Stimulated activated CD4-positive, alpha-beta T cell treated with anti-CD3 and anti-CD28 coated beads, Interleukin-12 subunit alpha, Interleukin-12 subunit beta, amount 100 ng/mL, for 48 hours (primary cell): ENCODE data around the gene VPS9D1.
"Not testable (repeated sequence)": the region's sequence is repeated elsewhere in the genome, so short reads cannot be mapped to it uniquely, and the experiment has no call there.

Experiments
- DNase-seq, 3 donors: peaks; one replicate each; pipeline ENCODE4 v3.0.0-alpha.2; 2020; ENCODE audit warnings: low read depth in 2 of 3, low spot score in 1 of 3

VPS9D1 gene

DNA sequence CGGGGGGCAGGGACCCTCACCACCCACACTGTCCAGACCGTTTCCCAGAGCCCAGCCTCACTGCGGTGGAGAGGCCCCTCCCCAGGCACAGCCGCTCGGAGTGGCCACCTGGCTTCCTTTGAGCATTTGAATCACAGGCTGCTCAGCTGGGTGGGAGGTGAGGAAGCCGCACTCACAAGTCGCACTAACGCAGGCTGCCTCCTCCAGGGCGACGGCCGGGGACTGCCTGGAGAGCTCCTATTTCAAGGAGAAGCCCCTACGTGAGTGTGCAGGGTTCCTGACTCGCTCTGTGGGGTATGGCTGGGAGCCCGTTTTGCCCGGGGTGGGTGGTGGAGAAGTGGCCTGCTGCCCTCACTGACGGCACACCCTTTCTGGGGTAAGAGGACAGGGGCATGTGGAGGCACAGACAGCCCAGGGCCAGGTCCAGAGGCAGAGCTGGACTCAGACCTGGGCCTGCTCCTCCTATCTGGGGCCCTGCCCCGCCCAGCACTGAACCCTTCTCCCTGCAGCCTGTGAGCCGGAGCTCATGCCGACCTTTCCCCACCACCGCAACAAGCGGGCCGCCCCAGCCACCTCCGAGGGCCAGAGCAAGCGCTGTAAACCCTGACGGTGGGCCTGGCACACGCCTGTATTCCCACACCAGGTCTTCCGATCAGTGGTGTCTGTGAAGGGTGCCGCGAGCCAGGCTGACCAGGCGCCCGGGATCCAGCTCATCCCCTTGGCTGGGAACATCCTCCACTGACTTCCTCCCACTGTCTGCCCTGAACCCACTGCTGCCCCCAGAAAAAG, 25.4 kb downstream of the VPS9D1 start:
- DNase-seq: no peak

DNA sequence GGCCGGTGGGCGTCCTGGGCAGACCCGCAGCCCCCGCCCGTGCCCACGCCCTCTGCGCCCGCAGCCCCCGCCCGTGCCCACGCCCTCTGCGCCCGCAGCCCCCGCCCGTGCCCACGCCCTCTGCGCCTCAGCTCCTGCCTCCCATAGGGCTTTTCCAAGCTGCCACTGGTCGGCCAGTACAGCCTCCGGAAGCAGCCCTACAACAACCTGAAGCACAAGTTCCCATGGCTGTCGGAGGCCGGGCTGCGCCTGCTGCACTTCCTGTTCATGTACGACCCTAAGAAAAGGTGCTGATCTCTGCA, 26.0 kb downstream of the VPS9D1 start:
- DNase-seq: not testable (repeated sequence)

DNA sequence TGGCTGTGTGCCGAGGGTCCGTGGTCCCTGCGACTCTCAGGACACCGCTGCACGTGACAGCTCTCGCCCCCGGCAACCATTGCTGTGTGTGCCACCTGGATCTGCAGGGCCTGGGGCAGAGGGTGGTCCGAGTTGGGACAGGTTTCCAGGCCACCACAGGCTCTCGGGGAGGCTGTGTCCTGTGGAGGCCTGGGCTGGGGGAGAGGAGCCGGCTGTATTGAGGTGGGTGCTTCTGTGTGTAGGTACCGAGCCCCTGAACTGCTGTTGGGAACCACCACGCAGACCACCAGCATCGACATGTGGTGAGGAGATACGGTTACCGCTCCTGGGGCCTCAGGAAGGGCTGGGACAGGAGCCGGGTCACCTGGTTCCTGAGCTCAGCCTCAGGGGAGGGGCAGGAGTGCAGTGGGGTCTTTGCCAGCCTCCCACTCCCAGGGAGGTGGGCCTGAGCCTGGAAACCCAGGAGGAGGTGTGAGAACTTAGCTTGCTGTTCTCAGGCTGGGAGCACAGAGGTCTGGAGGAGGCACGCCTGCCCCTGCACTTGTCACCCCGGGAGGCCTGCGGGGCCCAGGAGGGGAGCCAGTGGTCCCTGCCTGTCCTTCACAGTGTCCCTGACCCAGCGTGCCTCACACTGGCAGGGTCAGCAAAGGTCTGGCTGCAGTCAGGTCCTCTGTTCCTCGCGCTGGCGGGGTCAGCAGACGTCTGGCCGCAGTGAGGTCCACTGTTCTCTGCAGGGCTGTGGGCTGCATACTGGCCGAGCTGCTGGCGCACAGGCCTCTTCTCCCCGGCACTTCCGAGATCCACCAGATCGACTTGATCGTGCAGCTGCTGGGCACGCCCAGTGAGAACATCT, 26.5 kb downstream of the VPS9D1 start:
- no peak for DNase-seq

DNA sequence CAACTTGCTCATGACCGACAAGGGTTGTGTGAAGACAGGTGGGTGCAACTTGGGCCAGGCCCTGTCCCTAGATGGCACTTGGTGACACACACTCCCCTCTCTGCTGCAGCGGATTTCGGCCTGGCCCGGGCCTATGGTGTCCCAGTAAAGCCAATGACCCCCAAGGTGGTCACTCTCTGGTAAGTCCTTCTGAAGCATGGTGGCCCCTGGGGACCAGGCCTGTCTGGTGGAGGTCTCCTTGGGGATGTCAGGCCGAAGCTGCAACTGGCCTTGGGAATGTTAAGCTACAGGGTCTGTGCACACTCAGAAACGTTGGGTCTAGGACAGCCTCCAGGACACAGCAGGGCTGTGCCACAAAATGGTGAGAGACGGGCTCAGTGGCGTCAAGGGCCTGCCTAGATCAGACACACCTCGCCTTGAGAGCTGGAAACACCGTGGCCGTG, 27.4 kb downstream of the VPS9D1 start:
- no peak for DNase-seq

DNA sequence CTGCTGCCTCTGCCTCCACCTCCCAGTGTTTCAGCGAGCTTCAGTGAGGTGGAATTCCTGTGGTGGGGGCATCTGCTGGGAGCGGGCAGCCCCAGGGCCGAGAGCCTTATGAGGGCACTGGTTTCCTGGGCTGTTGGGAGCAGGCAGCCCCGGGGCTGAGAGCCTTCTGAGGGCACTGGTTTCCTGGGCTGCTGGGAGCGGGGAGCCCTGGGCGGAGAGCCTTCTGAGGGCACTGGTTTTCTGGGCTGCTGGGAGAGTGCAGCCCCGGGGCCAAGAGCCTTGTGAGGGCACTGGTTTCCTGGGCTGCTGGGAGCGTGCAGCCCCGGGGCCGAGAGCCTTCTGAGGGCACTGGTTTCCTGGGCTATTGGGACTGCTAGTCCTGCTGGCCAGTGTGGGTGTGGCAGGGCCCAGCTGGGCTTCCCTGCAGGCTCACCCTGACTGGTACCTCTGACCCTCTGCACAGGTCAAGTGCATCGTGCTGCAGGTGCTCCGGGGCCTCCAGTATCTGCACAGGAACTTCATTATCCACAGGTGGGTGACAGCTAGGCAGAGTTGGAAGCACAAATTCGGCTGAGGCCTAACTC, 28.6 kb downstream of the VPS9D1 start:
- no peak for DNase-seq

DNA sequence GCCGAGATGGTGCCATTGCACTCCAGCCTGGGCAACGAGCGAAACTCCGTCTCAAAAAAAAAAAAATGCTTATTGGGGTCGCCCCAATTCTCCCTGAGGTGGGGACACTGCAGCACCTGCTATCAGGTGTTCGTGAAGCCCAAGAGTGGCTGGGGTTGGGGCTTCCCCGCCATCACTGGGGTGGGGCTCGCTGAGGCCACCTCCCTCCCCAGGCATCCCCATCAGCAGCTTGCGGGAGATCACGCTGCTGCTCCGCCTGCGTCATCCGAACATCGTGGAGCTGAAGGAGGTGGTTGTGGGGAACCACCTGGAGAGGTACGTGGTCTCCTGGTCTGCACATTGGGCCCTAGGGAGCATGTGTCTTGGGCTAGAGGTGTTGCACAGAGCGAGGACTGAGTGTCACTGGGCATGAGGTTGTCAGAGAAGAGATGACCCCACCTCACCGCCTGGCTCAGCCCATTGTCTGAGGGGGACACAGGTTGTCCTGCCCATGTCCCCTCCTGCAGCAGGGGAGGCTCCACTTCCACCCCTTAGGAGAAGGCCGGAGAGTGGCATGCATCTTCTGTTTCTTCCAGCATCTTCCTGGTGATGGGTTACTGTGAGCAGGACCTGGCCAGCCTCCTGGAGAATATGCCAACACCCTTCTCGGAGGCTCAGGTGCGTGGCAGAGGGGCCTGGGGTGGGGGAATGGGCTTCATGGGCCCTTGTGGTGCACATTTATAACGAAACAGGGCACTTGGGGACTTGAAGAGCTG, 29.3 kb downstream of the VPS9D1 start:
- DNase-seq: no peak

DNA sequence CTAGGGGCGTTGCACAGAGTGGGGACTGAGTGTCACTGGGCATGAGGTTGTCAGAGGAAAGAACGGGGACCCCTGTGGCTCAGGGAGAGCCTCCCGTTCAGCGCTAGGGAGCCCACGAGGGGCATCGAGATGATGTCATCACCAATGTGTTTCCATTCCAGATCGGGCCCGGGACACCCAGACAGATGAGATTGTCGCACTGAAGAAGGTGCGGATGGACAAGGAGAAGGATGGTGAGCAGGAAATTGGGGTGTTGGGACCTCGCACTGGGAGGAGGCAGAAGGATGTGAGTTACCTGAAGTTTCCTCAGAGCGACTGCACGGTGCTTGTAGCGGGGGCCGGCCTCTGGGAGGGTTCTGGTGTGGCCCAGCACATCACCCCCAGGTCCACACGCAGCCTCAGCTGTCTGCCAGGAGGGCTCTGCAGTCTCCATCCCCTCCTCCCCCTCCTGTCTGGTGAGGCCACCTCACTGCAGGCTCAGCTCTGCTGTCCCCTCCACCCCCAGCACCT, 30.3 kb downstream of the VPS9D1 start:
- no peak for DNase-seq

DNA sequence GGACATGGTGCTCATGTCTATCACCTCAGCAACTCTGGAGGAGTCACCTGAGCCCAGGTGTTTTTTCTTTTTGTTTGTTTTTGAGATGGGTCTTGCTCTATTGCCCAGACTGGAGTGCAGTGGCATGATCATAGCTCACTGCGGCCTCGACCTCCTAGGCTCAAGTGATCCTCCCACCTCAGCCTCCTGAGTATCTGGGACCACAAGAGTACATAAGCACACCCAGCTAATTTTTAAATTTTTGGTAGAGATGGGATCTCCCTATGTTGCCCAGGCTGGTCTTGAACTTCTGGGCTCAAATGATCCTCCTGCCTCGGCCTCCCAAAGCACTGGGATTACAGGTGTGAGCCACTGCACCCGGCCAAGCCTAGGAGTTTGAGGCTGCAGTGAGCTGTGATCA, 31.1 kb downstream of the VPS9D1 start:
- DNase-seq: not testable (repeated sequence)

DNA sequence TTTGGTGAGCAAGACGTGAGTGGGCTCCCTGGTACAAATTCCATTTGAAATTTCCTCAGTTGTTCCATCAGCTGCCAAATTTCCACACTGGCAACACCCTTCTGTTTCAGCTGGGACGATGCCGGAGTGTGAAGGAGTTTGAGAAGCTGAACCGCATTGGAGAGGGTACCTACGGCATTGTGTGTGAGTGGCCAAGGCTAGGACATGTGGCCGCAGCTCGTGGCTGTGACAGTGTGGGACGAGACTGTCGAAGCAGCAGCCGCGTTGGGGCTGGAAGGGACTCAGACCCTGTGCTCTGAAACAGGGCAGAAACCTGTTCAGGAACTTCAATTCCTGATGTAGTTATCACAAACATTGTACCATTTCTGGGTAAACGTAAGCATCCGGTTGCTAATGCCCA, 31.6 kb downstream of the VPS9D1 start:
- no peak for DNase-seq

DNA sequence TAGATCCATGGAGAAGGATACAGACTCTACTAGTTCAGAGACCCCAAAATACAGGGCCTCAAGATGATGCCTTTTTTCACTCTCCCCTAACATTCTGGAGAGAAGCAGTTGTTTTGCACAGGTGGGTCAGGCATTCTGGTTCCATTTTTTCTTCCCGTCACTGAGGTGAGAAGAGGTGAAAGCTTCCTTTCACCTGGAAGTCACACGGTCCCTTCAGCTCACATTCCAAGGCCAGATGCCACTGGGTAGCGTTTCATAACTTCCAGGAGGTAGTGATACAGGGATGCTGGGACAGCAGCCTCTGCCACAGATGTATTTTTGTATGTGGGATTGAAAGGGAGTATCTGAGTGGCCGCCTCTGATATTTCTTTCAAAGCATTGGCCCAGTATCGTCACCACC, 32.3 kb downstream of the VPS9D1 start:
- no peak for DNase-seq

DNA sequence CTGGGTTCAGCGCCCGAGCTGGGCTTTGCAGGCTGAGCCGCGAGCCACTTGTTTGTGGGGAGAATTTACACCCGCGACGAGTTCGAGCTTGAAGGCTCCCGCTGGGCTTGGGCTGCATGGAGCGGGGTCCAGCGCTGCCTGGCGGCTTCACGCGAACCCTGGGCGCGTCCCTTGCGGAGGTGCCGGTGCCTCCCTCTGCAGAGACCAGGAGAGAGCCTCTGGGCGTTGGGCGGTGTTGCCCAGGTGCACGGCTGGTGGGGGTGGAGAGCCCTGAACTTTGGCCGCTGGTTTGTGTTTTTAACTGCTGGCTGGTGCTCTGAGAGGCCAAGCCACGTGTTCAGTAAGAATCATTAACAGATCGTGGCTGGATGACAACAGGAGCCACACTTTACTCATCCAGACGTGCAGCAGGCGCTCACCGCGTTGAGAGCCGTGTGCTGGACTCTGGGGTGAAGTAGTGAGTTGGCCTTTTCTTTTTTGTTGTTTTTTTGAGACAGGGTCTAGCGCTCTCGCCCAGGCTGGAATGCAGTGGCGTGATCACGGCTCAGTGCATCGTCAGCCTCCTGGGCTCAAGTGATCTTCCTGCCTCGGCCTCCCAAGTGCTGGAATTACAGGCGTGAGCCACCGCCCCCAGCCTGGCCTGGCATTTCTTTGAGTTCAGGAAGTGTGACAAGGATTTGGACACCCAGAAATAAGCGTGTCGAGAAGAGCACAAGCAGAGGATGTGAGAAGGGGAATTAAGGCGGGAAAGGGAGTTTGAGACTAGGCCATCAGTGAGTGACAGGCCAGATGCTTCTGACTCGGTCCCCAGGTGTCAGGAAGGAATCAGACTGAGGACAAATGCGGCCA, 33.4 kb downstream of the VPS9D1 start:
- DNase-seq: no peak

DNA sequence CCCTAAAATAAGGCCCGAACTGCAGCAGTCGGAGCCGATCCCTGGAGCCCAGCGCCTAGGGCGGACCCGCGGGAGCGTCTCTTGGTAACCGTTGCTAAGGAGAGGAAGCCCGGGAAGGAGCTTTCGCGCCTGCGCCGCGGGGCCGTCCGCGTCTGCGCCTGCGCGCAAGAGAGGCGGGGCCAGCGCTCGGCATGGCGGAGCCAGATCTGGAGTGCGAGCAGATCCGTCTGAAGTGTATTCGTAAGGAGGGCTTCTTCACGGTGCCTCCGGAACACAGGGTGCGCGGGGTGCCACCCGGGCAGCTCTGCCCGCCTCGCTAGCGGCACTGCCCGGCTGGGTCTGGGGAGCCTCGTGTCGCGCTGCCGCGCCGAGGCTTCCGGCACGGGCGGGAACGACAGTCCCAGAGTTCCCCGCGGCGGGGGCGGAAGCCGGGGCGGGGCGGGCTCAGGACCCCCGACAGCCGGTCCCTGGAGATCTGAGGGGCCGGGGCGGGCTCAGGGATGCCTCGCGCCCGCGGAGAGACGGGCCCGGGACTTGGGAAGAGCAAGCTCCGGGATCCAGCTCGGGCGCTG, 34.1 kb downstream of the VPS9D1 start, which contains the start of gene CDK10:
CDK10 (plus strand) TSS at position 170 of the 572 bp plus-strand sequence; CDS start at position 192, 22 bp downstream.
- peak; percentile 85 to 91 (median 88) for DNase-seq

DNA sequence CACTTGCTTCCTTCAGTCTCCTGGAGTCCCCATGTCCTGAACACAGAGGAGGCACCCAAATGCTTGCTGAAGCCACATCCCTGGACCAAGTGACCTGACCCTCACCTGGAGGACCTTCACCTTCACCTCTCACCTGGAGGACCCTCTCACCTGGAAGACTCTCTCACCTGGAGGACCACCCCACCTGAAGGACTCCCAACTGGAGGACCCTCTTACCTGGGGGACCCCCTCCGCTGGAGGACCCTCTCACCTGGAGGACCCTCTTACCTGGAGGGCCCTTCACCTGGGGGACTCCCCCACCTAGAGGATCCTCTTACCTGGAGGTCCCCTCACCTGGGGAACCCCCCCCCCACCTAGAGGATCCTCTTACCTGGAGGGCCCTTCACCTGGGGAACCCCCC, 34.8 kb downstream of the VPS9D1 start:
- no peak for DNase-seq

DNA sequence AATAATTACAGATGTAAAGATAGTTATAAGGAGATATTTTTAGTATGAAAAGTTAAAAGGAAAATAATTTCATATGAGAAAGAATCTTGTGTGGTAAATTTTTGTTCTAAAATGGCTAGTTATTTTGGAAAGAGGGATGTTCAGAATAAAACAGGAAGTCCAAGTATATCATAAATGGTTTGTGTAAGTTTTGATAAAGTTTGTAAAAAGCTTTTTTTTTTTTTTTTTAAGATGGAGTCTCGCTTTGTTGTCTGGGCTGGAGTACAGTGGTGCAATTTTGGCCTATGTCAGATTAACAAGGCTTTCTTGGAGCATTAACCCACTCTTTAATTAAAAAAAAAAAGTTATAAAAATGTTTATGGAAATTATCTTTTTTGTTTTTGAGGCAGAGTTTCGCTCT, 42.4 kb downstream of the VPS9D1 start:
- no peak for DNase-seq

DNA sequence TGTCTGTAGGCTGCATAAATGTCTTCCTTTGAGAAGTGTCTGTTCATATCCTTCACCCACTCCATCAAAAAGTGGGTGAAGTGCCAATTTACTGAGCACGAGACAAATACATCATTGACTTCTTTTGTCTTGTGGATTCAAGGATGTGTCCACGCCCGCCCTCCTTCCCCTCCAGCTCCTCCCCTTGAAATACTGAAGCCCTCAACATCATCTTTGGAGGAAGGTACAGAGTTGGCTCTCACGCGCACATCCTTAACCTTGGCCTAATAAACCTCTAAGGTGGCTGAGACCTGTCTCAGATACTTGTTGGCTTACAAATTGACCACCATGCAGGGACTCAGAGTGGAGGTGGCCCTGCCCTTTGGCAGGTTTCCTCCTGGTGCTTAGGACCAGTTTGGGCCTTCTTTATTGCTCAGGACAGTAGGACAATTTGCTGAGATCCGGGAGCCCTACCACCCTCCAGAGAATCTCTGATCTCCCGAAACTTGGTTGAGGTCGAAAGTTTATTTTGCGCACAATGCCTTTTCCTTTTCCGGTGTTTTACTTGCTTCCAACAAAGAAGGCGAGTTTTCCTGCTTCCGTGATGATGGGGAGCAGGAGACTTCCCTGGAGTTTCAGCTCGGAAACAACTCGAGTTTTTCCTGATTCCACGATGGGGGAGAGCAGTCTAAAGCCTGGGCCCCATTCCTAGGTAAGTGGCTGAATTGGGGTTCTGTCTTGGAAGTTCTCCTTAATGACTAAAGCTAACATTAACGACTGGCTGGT, 48.3 kb downstream of the VPS9D1 start:
- no peak for DNase-seq

DNA sequence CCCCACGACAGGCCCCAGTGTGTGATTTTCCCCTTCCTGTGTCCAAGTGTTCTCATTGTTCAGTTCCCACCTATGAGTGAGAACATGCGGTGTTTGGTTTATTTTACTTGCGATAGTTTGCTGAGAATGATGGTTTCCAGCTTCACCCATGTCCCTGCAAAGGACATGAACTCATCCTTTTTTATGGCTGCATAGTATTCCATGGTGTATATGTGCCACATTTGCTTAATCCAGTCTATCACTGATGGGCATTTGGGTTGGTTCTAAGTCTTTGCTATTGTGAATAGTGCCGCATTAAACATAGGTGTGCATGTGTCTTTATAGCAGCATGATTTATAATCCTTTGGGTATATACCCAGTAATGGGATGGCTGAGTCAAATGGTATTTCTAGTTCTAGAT, 49.1 kb downstream of the VPS9D1 start:
- not testable (repeated sequence) for DNase-seq

DNA sequence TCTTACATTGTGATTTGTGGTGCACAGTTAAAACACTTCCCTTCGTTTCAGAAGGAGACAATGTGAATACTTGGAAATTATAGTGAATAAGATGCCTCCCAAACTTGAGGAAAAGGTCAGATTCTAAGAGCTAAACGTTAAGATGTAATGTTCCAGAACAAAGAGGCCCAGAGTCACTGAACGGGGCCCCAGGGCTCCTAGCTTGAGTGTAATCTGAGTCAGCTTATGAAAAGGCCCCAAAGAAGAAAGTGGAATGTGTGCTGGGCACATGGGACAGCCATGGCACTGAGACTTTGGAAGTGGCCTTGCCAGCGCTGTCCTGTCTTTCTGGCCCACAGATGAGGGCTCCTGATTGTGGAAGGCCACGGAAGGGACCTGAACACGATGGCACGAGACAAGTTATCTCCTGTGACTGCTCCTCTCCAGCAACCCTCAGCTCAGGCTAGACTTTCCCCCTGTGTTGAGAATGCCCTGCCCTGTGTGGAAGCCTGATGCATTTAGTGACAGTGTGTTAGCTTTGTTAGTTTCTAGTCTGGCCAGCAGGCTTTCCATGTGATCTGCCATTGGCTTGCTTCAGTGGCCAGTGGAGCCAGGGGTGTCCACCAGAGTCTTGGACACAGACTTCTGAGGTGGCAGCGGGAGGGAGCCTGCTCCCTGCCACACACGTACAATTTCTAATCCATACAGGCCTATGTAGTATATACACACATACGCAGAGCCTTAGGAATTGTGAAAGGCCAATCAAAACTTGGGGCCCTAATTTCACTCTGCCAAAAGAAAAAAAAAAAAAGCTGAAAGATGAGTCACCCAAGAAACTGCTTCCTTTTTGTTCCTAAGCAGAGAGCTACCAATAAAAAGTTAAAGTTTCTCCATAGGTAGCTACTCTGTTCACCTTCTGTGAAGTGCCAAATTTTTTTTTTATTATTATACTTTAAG, 49.9 kb downstream of the VPS9D1 start:
- DNase-seq: no peak

DNA sequence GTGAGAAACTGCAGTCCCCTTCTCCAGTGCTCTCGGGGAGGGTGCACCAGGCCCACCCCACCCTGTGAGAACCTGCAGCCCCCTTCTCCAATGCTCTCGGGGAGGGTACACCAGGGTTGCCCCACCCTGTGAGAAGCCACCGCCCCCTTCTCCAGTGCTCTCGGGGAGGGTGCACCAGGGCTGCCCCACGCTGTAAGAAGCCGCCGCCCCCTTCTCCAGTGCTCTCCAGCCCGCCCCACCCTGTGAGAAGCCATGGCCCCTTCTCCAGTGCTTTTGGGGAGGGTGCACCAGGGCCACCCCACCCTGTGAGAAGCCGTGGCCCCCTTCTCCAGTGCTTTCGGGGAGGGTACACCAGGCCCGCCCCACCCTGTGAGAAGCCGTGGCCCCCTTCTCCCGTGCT, 50.9 kb downstream of the VPS9D1 start:
- DNase-seq: no peak
